GM12873 (cell line): ENCODE results near the gene DAGLB.

Experiments
- CTCF ChIP-seq: IDR thresholded peaks from 2 replicates; pipeline ENCODE4 v1.5.1; 2012; ENCODE audit warnings: low read depth, mild to moderate bottlenecking, moderate library complexity, low read length, control low read depth; ENCODE audit not compliant: insufficient read depth; ENCODE audit errors: missing control alignments

The DAGLB gene

GRCh38 chr7:6489612-6490011 lies 41.9 kb upstream of the DAGLB start:
- peak; percentile 26 for TF ChIP-seq CTCF

GRCh38 chr7:6487184-6487545 lies 39.4 kb upstream of the DAGLB start:
- no peak for TF ChIP-seq CTCF

- no peak for TF ChIP-seq CTCF
Measured at GRCh38 chr7:6486438-6487183, 38.9 kb upstream of the DAGLB start.

- TF ChIP-seq CTCF = no peak
Measured at GRCh38 chr7:6482743-6483119, 35.0 kb upstream of the DAGLB start.

- TF ChIP-seq CTCF = no peak
Measured at GRCh38 chr7:6482307-6482706, 34.6 kb upstream of the DAGLB start.

- no peak for TF ChIP-seq CTCF
Measured at GRCh38 chr7:6481445-6481844, 33.7 kb upstream of the DAGLB start.

- TF ChIP-seq CTCF = no peak
Measured at GRCh38 chr7:6480323-6480660, 32.5 kb upstream of the DAGLB start.

GRCh38 chr7:6479067-6479466 lies 31.3 kb upstream of the DAGLB start:
- no peak for TF ChIP-seq CTCF
